GM18858 (cell line): Measurements from ENCODE around the gene PRR35.

Source experiments
- ATAC-seq: cut with Tn5 transposase; IDR thresholded peaks from one replicate; pipeline ENCODE4 v1.9.1; 2021; ENCODE audit not compliant: unreplicated experiment

PRR35 gene

GRCh38 chr16:560204-560700, at the start of gene PRR35:
PRR35 (plus strand) TSS chr16:560394; CDS start chr16:563295, 2,901 bp downstream.
- no peak for ATAC-seq

DNA sequence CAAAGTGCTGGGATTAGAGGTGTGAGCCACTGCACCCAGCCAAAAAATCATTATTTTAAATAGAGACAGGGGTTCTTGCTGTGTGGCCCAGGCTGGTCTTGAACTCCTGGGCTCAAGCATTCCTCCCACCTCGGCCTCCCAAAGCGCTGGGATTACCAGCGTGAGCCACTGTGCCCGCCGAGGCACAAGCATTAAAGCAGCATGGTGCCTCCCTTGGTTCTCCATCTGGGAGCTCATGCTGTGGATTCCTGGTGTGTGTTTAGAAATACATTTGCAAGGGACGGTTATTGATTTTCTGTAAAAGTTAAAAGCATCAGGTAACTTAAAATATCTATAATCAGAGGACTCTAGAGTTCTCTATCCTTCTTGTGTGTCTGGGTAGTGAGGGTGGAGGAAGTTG, 47.4 kb upstream of the PRR35 start:
- ATAC-seq: no peak

DNA sequence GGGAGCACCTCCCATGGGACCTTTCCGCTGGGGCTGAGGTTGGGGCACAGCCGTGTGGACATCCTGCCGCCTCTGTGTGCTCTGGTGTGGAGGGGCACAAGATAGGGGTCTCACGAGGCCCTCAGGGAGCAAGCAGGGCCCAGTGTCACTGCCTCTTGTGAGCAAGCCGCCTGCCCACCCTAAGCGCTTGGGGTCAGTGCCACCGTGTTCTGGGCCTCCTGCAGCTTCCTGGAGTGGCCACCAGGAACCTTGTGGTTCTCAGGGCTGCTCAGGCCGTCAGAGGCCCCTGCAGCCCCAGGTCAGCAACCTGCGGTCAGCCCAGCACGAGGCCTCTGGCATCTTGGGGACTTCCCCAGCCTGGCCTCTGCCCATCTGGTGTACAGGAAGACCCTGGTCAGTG, 46.2 kb upstream of the PRR35 start:
- no peak for ATAC-seq

DNA sequence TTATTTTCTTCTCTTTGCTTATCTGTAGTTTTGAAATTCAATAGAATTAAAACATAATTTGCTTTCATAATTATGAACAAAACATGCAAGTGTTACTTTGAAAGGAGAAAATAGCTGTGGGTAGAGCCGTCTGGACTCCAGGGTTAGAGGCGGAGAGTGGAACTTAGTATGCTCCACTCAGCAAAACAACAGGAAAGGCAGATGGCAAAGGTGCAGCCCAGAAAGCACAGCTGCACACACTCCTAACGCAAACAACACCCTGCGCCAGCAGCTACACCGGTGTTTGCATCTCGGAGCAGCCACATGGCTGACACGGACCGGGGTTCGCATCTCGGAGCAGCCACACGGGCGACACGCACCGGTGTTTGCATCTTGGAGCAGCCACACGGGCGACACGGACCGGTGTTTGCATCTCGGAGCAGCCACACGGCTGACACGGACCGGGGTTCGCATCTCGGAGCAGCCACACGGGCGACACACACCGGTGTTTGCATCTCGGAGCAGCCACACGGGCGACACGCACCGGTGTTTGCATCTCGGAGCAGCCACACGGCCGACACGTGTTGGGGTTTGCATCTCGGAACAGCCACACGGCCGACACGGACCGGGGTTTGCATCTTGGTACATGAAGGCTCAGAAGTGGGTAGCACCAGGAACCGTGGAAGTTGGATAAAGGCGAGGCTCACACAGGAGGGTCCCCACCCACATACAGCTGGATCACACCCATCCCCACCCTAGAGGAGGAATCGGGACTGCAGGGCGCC, 44.8 kb upstream of the PRR35 start:
- ATAC-seq: no peak

- no peak for ATAC-seq
These were observed 44.3 kb upstream of the PRR35 start for GRCh38 chr16:515939-516226.

DNA sequence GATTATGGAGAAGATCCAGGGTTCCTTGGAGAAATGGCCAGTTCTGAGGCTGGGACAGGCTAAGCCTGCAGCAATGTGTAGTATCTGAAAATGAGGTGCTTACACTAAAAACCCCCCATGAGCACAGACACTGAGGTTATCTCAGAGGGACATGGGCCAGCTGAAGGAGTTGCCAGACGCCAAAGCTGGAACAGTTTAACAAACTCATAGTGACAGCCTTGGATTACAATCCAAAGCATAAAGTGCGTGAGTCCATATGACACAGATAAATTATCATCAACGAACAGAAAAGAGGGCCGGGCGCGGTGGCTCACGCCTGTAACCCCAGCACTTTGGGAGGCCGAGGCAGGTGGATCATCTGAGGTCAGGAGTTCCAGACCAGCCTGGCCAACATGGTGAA, 43.9 kb upstream of the PRR35 start:
- no peak for ATAC-seq

DNA sequence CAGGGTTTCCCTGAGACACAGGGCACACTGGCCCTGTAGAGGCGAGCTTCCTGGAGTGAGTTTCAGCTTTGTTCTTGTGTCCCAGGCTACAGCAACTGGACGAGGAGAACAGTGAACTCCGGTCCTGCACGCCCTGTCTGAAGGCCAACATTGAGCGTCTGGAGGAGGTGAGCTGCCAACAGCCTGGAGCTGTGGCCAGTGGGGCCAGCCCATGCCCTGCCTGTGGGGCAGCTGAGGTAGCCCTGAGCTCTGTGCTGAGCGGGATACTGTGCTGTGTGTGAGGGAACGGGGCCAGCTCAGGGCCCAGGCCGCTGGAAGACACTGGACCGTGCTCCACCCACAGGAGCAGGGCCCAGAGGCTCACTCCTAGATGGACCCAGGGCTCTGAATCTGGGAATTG, 41.3 kb upstream of the PRR35 start:
- ATAC-seq: no peak

GRCh38 chr16:519425-519824, 40.8 kb upstream of the PRR35 start:
- ATAC-seq: no peak

DNA sequence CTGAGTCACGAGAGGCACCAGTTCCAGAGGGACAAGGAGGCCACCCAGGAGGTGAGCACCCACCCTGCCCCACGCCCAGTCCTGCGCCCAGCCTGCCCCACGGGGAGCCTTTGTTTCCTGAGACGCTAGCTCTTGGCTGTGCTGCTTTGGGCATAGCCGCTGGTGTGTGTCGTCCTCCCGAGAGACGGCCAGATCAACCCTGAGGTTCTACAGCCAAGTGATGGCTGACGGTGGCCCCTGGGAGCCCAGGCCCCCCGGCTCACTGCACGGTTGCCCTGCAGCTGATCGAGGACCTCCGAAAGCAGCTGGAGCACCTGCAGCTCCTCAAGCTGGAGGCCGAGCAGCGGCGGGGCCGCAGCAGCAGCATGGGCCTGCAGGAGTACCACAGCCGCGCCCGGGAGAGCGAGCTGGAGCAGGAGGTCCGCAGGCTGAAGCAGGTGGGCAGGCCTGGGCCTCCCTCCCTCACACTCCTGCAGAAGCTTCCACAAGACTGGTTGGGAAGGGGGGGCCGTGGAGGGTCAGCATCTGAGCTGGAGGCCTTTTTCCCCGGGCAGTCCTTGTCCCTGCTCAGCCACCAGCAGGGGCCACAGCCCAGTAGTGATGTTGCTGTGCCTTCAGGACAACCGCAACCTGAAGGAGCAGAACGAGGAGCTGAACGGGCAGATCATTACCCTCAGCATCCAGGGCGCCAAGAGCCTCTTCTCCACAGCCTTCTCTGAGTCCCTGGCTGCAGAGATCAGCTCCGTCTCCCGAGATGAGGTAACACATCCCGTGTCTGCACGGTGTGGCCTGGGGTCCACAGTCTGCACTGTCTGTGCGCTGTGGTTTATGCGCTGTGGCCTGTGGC, 40.1 kb upstream of the PRR35 start:
- ATAC-seq: no peak

DNA sequence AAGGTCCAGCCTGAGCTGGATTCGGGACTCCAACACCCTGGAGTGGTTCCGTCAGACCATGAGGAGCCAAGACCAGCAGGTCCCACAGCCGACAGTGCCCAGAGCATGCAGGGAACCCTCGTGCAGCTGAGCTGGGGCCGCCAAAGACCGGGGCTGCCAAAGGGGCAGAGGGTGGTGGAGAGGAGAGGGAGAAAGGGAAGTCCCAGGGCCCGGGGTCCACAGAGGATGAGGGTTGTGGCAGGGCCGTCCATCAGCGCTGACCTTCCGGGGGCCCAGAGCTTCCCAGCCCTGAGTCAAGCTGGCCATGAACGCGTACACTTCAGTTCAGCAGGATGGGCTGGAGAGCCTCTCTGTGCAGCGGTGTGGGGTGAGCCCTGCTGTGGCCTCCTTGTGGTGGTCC, 39.3 kb upstream of the PRR35 start:
- no peak for ATAC-seq

- no peak for ATAC-seq
These were observed 38.6 kb upstream of the PRR35 start for GRCh38 chr16:521381-522210.

GRCh38 chr16:522320-523096, 37.7 kb upstream of the PRR35 start:
- no peak for ATAC-seq

- no peak for ATAC-seq
These were observed 37.0 kb upstream of the PRR35 start for GRCh38 chr16:523097-523741.

DNA sequence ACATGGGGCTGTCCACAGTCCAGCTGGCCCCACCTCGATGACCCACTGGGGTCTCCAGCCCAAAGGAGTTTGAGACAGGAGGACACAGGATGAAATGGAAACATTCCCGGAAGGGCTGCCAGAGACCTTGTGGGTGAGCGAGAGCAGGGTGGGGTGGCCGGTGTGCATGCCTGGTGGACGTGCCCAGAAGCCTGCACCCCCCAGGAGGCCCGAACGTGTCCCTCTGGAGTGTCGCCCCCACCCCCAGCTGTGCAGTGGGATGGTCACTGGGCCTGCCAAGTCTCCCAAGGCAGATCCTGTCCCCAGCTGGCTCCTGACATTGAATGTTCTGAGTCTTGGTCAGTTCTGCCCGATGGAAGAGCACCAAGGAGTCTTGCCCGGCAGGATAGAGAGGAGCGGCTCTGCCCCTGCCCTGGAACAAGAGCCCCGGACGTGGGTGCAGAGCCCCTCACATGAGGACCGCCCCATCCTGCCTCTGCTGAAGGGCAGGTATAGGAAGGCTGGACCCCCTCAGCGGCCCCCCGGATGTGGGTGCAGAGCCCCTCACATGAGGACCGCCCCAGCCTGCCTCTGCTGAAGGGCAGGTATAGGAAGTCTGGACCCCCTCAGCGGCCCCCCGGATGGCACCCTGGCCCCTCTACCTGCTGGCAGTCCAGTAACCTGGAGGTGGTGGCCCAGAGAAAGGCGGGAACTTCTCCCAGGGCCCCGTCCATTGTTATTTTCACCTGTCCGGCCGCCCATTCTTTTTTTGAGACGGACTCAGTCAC, 35.7 kb upstream of the PRR35 start:
- no peak for ATAC-seq

DNA sequence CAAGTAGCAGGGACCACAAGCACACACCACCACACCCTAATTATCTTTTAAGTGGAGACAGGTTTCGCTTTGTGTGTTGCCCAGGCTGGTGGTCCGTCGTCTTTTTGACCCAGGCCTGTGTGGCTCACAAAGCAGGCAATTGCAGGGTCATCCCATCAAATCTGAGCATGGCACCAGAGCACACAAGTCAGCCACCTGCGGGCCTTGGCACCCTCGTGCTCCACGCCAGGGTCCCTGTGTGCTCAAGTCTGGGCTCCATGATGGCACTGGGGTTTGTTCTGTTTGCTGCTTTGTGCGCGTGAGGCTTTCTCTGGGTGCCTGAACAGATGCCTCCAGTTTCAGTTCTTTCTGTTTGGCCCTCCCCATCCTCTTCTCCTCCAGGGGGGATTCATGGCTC, 35.1 kb upstream of the PRR35 start:
- ATAC-seq: no peak

DNA sequence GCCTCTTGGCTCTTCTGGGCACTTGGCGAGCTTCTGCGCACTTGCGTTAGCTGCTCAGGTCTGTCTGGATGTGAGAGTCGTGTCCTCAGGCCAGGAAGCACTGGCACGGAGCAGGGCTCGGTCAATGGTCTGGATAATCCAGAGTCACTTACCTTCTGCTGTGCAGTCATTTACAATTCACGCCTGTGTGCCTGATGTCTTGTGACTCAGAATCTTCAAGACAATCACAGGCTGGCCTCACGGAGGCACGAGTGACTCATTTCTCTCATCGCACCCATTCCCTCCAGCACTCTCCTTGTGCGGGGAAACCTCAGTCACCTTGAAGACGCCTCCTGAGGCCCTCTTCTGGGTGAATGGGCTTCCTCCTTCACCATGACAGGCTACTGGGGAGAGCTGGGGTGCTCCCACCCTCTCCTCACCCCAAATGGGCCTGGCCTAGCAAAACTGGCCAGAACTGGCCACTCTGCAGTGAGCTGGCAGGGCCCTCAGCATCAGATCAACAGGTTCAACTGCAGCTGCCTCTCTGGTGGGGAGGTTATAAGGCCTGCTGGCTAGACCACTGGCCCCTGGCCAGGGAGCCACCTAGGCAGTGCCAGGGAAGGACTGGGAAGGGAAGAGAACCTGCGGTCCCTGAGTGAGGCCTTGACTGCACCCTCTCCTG, 34.5 kb upstream of the PRR35 start:
- ATAC-seq: no peak

- no peak for ATAC-seq
These were observed 33.8 kb upstream of the PRR35 start for GRCh38 chr16:526181-527014.
